T-helper 2 cell treated with Interferon-gamma antibody and Interleukin-4, amounts not matched to agents 100 ng/mL and 5 ng/mL, for 36 hours (primary cell): ENCODE data around the gene COPG1. TPM values are rescaled to one million over a fixed set of nuclear protein-coding genes. Genes with fewer than 3 reads are reported as not detected.
"Not testable (repeated sequence)": the region's sequence is repeated elsewhere in the genome, so short reads cannot be mapped to it uniquely, and the experiment has no call there.

Experiments
- intact Hi-C: fragments of 100-400 bp; cut with micrococcal nuclease; formaldehyde crosslinking; loops from one replicate; pipeline ENCODE4 v1.15.1; 2023
- total RNA-seq: library from RNA; stranded (reverse); gene quantifications from 2 replicates; pipeline ENCODE4 v1.2.3, GENCODE V29; 2022

COPG1 gene, protein sequence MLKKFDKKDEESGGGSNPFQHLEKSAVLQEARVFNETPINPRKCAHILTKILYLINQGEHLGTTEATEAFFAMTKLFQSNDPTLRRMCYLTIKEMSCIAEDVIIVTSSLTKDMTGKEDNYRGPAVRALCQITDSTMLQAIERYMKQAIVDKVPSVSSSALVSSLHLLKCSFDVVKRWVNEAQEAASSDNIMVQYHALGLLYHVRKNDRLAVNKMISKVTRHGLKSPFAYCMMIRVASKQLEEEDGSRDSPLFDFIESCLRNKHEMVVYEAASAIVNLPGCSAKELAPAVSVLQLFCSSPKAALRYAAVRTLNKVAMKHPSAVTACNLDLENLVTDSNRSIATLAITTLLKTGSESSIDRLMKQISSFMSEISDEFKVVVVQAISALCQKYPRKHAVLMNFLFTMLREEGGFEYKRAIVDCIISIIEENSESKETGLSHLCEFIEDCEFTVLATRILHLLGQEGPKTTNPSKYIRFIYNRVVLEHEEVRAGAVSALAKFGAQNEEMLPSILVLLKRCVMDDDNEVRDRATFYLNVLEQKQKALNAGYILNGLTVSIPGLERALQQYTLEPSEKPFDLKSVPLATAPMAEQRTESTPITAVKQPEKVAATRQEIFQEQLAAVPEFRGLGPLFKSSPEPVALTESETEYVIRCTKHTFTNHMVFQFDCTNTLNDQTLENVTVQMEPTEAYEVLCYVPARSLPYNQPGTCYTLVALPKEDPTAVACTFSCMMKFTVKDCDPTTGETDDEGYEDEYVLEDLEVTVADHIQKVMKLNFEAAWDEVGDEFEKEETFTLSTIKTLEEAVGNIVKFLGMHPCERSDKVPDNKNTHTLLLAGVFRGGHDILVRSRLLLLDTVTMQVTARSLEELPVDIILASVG
- total RNA-seq, result 179 and 191 TPM in 2 replicates

DNA sequence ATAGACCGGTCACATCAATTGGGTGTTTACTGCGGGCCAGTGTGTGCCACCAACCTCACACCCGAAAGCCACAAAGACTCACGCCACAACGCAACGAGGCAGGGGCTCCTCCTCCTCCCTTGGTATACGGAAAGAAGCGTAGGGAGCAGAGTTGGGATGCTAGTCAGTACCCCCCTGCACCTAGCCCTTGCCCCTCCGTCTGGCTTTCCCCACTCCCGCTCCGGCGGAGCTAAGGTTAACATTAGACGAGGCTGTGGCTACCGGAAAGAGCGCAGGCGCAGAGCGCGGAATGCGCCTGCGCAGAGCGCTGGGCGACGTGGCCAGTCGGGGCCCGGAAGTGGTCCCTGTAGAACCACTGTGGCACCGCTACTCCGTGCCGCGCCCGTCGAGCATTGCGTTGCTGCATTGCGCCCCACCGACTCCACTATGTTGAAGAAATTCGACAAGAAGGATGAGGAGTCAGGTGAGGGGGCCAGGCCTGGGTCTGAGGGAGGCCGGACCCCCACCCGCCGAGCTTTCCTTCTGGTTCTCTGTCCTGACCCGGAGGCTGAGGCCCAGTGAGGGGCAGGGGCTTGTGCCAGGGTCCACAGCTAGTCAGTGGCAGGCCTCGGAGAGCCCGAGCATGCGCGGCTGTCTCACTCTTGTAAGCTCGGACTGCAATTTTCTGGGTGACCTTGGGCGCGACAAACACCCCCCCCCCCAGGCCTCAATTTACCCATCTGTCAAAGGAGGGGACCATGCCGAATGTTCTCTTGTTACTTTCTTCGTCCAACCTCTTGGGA, at the start of gene COPG1:
Gene COPG1 (plus strand): TSS at position 323 of the 782 bp plus-strand sequence. CDS start 104 bp downstream, at position 427.
- intact Hi-C loops, result loop anchor here (1.0 to 2.0 kb wide), 6 partner anchors 29 to 370 kb away; partner anchors contain the start of genes ACAD9, HMCES, ISY1 and RAB43

DNA sequence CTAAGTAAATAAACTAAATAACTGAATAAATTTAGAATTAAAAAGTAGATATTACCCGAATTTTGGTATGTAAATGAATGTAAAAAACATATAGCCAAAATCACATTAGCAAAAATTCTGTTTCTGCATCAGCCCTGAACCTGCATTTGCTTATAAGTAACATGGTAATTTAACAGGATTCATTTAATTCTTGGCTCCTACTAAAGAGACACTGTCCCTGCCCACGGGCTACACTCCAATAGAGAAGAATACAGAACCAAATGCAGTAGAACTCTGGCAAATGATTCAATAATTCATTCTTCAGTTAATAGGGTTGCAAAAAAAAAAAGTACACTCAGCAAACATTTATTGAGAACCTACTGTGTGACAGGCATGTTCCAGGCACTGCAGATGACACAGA, 44.9 kb upstream of the COPG1 start:
- intact Hi-C loops, result no loop called here

DNA sequence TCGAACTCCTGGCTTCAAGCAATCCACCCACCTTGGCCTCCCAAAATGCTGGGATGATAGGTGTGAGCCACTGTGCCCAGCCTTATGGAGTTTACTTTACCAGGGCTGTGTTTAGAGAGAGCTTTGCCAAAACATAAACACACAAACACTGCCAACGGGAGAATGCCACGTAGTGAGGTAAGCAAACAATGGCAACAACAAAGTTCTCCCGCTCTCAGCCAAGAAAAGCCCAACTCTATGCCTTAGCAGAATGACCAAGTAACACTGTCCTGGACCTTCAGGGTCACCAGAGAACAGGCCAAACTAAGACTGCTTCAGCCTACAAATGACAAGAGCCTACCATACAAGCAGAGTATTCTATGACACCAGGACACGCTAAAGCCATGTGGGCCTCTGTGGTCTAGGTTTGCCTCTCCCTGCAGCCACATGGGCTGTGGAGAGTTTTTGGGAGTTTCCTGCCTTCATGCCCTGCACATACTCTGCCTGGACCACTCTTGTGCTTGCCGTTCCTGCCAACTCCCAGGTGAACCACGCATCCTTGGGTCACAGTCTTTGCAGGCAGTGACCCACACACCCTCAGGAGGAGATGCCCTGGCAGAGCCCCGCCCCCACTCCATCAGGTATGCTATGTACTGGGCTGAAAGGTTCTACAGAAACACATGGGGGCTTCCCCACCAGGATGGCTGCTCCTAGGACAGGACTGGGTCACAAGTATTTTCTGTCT, 44.1 kb upstream of the COPG1 start:
- intact Hi-C loops, result no loop called here

DNA sequence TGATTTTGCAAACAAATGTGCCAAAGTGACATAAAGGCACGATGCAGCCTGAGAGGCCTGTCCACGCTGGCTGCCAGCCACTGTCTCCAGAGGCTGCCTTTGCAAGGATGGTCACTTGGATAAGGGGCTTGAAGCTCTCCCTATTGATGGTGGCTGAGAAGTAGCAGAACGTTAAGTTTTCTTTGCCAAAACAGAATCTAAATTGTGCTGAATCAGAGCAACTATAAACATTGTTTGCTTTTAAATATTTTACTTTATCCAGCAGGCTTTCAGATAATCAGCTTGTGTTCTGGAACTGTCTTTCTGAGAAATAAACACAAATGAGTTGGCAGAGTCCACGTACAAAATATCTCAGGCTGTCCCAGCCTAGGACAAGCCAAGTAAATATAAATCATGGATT, 41.9 kb upstream of the COPG1 start:
- intact Hi-C loops, result no loop called here

DNA sequence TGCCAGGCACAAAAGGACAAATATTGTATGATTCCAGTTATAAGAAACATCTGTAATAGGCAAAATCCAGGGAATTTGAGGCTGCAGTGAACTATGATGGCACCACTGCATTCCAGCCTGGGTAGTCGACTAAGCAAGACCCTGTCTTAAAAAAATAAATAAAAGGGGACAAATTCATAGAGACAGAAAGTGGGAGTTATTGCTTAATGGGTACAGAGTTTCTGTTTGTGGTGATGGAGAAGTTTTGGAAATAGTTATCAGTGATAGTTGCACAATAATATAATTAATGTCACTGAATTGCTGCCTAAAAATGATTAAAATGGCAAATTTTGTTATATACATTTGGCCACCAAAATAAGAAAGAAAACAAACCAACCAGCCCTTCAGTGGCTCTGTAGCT, 38.1 kb upstream of the COPG1 start:
- intact Hi-C loops, result no loop called here

DNA sequence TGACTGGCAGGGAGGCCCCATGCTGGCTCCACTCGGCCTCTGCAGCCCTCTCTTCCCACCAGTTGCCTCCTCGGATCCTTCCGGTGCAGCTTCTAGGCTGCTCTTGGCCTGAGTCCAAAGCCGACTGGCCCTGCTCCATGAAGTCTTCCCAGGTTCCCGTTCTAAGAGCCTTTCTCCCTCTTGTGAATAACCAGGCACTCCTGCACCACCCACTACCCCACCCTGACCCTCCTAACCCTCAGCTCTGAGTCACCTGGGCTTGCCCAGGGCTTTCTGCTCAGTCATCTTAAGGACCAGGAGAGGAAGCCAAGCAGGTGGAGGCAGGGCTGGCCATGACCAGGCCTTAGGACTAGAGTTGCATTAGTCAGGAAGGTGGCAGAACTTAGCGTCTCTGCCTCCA, 37.6 kb upstream of the COPG1 start:
- intact Hi-C loops, result no loop called here

DNA sequence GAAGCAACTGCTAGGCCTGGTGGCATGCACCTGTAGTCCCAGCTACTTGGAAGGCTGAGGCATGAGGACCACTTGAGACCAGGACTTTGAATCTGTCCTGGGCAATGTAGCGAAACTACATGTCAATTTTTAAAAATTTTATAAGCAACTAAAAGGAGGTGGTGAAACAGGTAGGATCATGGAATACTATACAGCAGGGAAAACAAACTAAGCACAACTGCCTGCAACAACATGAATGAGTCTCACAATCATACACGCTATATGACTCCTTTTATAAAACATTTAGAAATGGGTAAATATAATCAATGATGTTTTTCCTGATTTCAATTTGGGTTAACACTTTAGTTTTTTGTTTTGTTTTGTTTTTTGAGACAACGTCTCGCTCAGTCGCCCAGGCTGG, 36.2 kb upstream of the COPG1 start:
- intact Hi-C loops, result no loop called here

DNA sequence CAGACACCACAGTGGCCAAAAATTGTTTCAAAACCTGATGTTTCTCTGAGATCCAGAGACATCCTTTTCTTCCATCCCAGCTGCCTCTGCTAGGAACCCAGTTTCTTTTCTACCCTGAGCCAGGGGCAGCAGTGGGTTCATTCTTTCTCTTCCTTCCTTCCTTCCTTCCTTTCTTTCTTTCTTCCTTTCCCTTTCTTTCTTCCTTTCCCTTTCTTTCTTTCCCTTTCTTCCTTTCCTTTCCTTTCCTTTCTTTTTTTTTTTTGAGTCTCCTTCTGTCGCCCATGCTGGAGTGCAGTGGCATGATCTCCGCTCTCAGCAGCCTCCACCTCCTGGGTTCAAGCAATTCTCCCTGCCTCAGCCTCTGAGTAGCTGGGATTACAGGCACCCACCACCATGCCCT, 30.7 kb upstream of the COPG1 start:
- intact Hi-C loops, result no loop called here

DNA sequence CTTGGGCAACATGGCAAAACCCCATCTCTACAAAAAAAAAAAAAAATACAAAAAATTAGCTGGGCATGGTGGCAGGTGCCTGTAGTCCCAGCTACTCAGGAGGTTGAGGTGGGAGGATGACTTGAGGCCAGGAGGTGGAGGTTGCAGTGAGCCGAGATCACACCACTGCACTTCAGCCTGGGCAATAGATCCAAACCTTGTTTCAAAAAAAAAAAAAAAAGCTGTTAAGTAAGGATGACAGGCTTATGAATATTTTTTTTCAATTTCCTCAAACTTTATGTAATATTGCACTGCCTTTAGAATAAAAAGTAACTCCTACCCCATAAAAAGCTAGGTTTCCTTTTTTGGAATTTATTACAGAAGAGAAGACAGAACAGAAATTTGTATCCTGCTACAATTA, 25.0 kb upstream of the COPG1 start:
- intact Hi-C loops, result not testable (repeated sequence)

DNA sequence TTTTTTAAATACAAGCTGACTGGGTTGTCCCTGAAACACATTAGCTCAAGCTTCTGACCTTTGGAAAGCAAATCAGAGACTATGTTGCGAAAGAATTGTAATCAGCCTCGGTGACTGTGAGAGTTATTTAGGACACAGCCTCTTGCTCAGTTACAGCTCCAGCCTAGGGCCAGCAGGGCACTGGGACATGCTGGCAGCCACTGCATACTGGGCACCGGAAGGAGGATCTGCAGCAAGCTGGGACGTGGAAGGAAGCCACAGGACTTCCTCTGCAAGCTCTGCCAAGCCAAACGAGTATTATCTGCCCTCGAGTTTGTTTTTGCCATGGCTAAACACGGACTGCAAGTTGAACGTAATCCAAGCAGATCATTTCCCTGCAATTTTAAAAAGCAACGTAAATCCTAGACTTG, 24.4 kb upstream of the COPG1 start:
- intact Hi-C loops, result no loop called here

DNA sequence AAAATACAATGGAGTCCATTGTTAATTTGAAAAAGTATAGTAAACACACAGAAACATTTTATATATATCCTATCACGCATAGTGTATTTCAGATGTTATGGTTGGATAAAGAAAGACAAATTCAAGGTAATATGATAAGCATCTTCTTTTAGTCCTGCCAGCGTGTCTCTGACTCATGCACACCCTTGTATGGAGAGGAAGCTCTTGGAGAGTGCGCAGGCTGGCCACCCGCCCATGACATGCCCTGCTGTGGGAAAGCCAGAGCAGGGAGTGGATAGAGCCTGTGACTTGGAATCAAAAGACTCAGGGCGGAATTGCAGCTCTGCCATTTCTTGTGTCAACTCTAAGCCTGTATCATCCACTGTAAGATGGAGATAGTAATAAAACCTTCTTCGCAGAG, 23.0 kb upstream of the COPG1 start:
- intact Hi-C loops, result loop anchor here (1.0 kb wide), 1 partner anchor 13 kb away; no protein-coding TSS in a partner anchor

DNA sequence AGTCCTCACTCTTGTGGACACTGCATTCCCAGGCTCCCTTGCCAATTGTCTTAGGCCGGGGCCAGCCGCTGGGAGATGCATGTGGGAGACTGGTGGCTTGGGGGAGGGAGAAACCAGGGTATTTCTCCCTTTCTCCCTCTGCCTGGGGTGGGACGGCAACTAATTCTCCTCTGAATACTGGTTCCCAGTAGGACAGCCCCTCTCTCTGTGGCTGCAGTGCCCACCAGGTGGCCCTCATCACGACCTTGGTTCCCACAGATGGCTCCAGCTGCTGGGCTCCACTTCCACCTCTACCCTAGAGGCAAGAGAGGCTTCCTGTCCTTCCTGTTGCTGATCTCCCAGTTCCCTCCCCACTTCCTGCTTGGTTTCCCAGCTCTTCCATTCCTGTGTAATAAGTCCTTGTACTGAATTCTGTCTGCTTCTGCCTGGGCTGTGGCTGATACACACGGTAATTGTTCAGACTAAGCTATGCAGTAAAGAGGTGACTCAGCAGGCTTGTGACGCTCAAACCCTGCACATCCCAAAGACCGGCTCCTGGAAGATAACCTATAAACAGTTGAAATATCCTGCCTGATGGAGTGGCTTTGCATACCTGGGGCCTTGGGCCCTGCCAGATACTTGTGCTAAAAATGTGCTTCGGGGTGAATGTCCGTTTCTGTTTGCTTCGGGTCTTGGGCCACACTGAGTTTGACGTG, 20.4 kb upstream of the COPG1 start:
- intact Hi-C loops, result no loop called here

DNA sequence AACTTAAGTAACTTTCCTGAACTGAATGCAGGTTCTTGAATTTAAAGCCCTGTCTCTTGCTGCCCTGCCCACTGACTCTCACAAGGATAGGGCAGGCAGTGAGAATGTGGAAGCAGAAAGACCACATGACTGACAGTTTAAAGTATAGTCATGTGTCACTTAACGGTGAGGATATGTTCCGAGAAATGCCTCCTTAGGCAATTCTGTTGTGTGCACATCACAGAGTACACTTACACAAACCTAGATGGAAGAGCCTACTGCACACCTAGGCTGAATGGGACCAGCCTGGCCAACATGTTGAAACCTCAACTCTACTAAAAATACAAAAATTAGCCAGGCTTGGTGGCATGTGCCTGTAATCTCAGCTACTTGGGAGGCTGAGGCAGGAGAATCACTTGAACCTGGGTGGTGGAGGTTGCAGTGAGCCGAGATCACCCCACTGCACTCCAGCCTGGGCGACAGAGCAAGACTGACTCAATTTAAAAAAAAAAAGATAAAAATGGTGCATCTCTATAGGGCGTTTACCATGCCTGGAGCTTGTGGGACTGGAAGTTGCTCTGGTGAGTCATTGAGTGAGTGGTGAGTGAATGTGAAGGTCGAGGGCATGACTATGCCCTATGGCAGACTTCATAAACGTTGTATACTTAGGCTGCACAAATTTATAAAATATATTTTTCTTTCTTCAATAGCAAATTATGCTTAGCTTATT, 18.9 kb upstream of the COPG1 start:
- intact Hi-C loops, result loop anchor here (1.0 kb wide), 1 partner anchor 9 kb away; no protein-coding TSS in a partner anchor

DNA sequence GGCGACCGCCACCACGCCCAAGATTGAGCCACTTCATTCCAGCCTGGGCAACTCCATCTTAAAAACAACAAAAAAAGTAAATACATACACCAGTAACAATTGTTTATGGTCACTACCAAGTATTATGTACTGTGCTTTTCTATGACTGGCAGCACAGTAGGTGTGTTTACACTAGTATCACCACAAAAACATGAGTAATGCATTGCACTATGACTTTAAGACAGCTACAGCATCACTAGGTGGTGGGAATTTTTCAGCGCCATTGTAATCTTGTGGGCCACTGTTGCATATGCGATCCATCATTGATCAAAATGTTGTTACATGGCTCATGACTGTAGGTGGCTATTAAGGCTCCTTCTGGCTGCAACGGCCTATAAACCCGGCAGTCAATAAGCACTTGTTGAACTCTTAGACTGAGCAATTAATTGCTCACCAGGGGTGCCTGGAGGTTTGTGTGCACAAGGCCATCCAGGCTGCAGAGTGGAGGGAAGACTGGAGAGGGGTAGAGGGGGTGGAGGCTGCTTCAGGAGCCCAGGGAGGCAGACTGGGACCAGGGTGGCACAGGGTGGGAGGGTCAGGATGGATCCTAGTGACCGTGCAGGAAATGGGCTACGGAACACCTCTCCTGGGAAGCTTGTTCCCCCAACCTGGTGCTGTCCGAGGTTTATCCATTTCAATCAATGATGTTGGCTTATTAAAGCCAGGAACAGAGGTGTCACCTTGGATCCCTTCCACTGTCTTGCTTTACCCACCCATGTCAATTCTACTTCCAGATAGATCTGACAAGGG, 17.9 kb upstream of the COPG1 start:
- intact Hi-C loops, result no loop called here

DNA sequence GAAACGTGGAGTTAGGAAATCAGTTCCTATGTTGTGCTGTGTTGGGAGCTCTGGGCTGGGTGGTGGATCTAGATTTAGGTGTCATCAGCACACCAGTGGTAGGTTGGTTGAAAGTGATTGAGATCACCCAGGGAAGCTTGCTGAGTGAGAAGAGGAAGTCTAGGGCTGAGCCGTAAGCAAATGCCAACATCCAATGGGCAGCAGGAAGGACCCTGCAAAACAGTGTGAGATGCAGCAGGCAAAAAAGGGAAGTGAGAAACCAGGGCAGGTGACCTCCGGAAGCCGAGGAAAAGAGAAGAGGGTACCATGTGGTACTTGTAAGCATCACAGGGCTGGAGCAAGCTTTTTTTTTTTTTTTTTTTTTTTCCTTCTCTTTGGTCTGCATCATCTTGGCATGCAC, 15.9 kb upstream of the COPG1 start:
- intact Hi-C loops, result no loop called here

DNA sequence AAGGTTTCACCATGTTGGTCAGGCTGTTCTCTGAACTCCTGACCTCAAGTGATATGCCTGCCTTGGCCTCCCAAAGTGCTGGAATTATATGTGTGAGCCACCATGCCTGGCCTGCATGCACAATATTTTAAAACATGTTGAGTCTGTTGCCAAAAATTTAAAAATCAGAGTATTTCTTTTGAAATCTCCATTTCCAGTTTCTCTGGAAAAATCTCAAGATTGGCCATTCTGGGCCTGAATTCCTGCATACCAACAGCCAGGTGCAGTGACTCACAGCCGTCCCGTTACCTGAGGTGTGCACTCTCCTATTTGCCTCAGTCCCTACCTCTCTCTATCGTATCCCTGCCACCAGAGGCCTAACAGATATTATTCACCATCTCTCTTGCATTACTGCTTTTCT, 15.0 kb upstream of the COPG1 start:
- intact Hi-C loops, result no loop called here

DNA sequence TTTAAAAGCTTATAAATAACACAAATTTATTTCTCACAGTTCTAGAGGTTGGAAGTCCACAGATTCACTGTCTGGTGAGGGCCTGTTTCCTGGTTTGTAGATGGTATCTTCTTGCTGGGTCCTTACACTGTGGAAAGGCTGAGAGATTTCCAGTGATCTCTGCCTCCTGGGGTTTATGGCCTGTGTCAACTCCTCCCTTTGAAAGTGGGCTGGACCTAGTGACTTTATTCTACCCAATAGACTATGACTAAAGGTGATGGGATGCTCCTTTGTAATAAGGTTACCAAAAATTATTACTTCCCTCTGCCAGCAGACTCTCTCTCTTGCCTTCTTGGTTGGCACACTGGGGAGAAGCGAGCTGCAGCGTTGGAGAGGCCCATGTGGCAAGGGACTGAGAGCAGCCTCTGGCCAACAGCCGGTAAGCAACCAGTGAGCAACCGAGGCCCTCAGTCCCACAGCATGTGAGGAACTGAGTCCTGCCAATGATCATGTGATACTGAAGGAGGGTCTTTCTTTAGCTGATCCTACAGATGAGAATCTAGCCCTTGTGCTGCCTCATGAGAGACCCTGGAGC, 14.0 kb upstream of the COPG1 start:
- intact Hi-C loops, result no loop called here
